Nephron progenitor cell (in vitro differentiated cells): ENCODE data around the gene MAEA.

Experiments
- DNase-seq: peaks from one replicate; pipeline ENCODE4 v3.0.0; 2021
- H3K27ac Mint-ChIP-seq: 2 replicates; pipeline ENCODE4 v1.8.0; 2021; ENCODE audit warnings: mild to moderate bottlenecking, moderate library complexity, mixed read lengths
- H3K27me3 Mint-ChIP-seq: 2 replicates; pipeline ENCODE4 v1.8.0; 2021; ENCODE audit warnings: mild to moderate bottlenecking, low read depth, mixed read lengths; ENCODE audit not compliant: poor library complexity
- H3K36me3 Mint-ChIP-seq: 2 replicates; pipeline ENCODE4 v1.8.0; 2021; ENCODE audit warnings: low read depth, mixed read lengths
- H3K4me1 Mint-ChIP-seq: 2 replicates; pipeline ENCODE4 v1.8.0; 2021; ENCODE audit warnings: mixed read lengths
- H3K4me3 Mint-ChIP-seq: 2 replicates; pipeline ENCODE4 v1.8.0; 2021; ENCODE audit warnings: mild to moderate bottlenecking, moderate library complexity, mixed read lengths
- H3K9me3 Mint-ChIP-seq: 2 replicates; pipeline ENCODE4 v1.8.0; 2021; ENCODE audit warnings: mild to moderate bottlenecking, moderate library complexity, mixed read lengths
- CTCF ChIP-seq: fragments of 200-600 bp; sonication (generic); IDR thresholded peaks from 2 replicates; pipeline ENCODE4 v1.5.0; 2021; ENCODE audit warnings: antibody characterized with exemption

Gene MAEA

GRCh38 chr4:1339489-1339888, 49.8 kb downstream of the MAEA start:
- Mint-ChIP-seq H3K4me1 (peaks cover 2% of the 10 kb centered on the region), H3K27me3 (no peaks in the 10 kb centered on the region), H3K9me3 (peaks cover 31% of the 10 kb centered on the region), H3K27ac (no peak overlapping the region), H3K4me3 (no peak overlapping the region), H3K36me3 (peaks cover 94% of the 10 kb centered on the region)
- no peak for TF ChIP-seq CTCF
- no peak for DNase-seq

- H3K9me3 Mint-ChIP-seq, result peaks cover 31% of the 10 kb centered on the region
- TF ChIP-seq CTCF, result no peak
- peaks cover 10% of the 10 kb centered on the region for H3K4me1 Mint-ChIP-seq
- no peak for DNase-seq
- H3K27me3 Mint-ChIP-seq, result no peaks in the 10 kb centered on the region
- peaks cover 91% of the 10 kb centered on the region for H3K36me3 Mint-ChIP-seq
- H3K27ac Mint-ChIP-seq, result no peak overlapping the region
- no peak overlapping the region for H3K4me3 Mint-ChIP-seq
Observed at GRCh38 chr4:1340181-1340747, 50.6 kb downstream of the MAEA start.

- H3K27me3 Mint-ChIP-seq, result no peaks in the 10 kb centered on the region
Observed at GRCh38 chr4:1340861-1341260, 51.2 kb downstream of the MAEA start.

GRCh38 chr4:1342003-1342402, 52.3 kb downstream of the MAEA start:
- no peak overlapping the region for H3K27ac Mint-ChIP-seq
- no peak overlapping the region for H3K4me3 Mint-ChIP-seq
- H3K36me3 Mint-ChIP-seq, result peaks cover 77% of the 10 kb centered on the region
- DNase-seq, result no peak
- H3K27me3 Mint-ChIP-seq, result no peaks in the 10 kb centered on the region
- peaks cover 28% of the 10 kb centered on the region for H3K9me3 Mint-ChIP-seq
- peaks cover 15% of the 10 kb centered on the region for H3K4me1 Mint-ChIP-seq
- no peak for TF ChIP-seq CTCF

More at GRCh38 chr4:1340861-1341260, 51.2 kb downstream of the MAEA start:
- TF ChIP-seq CTCF, result no peak
- Mint-ChIP-seq H3K9me3 (peaks cover 31% of the 10 kb centered on the region), H3K27ac (no peak overlapping the region), H3K4me1 (peaks cover 14% of the 10 kb centered on the region), H3K4me3 (no peak overlapping the region), H3K36me3 (peaks cover 88% of the 10 kb centered on the region)
- no peak for DNase-seq

GRCh38 chr4:1344696-1345095, 55.0 kb downstream of the MAEA start:
- DNase-seq, result no peak
- H3K27ac Mint-ChIP-seq, result peak overlapping the region; percentile 94
- peaks cover under 1% of the 10 kb centered on the region for H3K27me3 Mint-ChIP-seq
- H3K36me3 Mint-ChIP-seq, result peaks cover 60% of the 10 kb centered on the region
- TF ChIP-seq CTCF, result no peak
- H3K9me3 Mint-ChIP-seq, result peaks cover 28% of the 10 kb centered on the region
- H3K4me3 Mint-ChIP-seq, result peak overlapping the region; percentile 91
- peaks cover 35% of the 10 kb centered on the region for H3K4me1 Mint-ChIP-seq
